Immature natural killer cell (primary cell): ENCODE measurements around the gene CNDP2. TPM values are rescaled to one million over a fixed set of nuclear protein-coding genes. Genes with fewer than 3 reads are reported as not detected.

Experiments
- DNase-seq, 3 donors: peaks; one replicate each; pipeline ENCODE4 v3.0.0; 2022; ENCODE audit warnings: mixed read lengths in 1 of 3
- H3K27ac Mint-ChIP-seq, 6 donors: one replicate each; pipeline ENCODE4 v1.8.0; 2020; ENCODE audit warnings: mixed read lengths in 6 of 6, mild to moderate bottlenecking in 5 of 6, inconsistent platforms in 4 of 6, moderate library complexity in 3 of 6
- H3K27me3 Mint-ChIP-seq, 3 donors: one replicate each; pipeline ENCODE4 v1.8.0; 2020 to 2021; ENCODE audit warnings: low read depth in 3 of 3, mild to moderate bottlenecking in 3 of 3, mixed read lengths in 3 of 3, moderate library complexity in 3 of 3, inconsistent platforms in 1 of 3
- H3K36me3 Mint-ChIP-seq, 3 donors: one replicate each; pipeline ENCODE4 v1.8.0; 2020; ENCODE audit warnings: mixed read lengths in 3 of 3, inconsistent platforms in 2 of 3, mild to moderate bottlenecking in 2 of 3
- H3K4me1 Mint-ChIP-seq, 2 donors: one replicate each; pipeline ENCODE4 v1.8.0; 2020; ENCODE audit warnings: inconsistent platforms in 2 of 2, mild to moderate bottlenecking in 2 of 2, mixed read lengths in 2 of 2, moderate library complexity in 1 of 2
- H3K4me3 Mint-ChIP-seq, 5 donors: one replicate each; pipeline ENCODE4 v1.8.0; 2020; ENCODE audit warnings: mild to moderate bottlenecking in 5 of 5, mixed read lengths in 5 of 5, inconsistent platforms in 3 of 5, moderate library complexity in 3 of 5
- H3K9me3 Mint-ChIP-seq, 6 donors: one replicate each; pipeline ENCODE4 v1.8.0; 2020; ENCODE audit warnings: mild to moderate bottlenecking in 6 of 6, mixed read lengths in 6 of 6, inconsistent platforms in 4 of 6, moderate library complexity in 3 of 6
- polyA plus RNA-seq, 3 donors: library from polyadenylated mRNA; unstranded; fragments of 300-500 nt; fragmentation: Illumina TruSeq; gene quantifications; one replicate each; pipeline ENCODE4 v1.2.3, GENCODE V29; 2021

CNDP2 gene
- polyA plus RNA-seq, 3 donors from 2014 or later = 117 to 187 (median 182) TPM

DNA sequence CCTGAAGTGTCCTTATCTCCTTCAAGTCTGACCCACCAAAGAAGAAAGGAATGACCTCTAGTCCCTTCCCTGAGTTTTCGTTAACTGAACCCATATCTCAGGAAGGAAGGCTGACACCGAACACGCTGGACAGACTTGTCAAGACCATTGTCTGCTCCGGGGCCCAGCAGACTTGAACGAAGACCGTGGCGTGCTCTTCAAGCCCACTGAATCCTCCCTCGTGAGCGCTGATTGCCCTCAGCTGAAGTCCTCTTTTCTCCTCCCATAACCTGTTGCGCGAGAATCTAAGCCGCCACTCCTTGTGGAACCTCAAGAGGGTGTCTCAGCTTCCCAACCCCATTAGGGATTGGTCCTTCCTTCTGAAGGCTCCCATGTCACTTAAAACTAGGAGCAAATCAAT is 37.5 kb downstream of the CNDP2 start:
- Mint-ChIP-seq H3K4me1 (no peaks in the 10 kb centered on the region), H3K27me3 (peaks cover 0 to 2% (median 0%) of the 10 kb centered on the region in 3 donors), H3K4me3 (no peak overlapping the region), H3K36me3 (peaks cover 0 to 4% (median 0%) of the 10 kb centered on the region in 3 donors), H3K27ac (no peak overlapping the region), H3K9me3 (peaks cover 0 to 4% (median 0%) of the 10 kb centered on the region in 6 donors)
- no peak for DNase-seq

DNA sequence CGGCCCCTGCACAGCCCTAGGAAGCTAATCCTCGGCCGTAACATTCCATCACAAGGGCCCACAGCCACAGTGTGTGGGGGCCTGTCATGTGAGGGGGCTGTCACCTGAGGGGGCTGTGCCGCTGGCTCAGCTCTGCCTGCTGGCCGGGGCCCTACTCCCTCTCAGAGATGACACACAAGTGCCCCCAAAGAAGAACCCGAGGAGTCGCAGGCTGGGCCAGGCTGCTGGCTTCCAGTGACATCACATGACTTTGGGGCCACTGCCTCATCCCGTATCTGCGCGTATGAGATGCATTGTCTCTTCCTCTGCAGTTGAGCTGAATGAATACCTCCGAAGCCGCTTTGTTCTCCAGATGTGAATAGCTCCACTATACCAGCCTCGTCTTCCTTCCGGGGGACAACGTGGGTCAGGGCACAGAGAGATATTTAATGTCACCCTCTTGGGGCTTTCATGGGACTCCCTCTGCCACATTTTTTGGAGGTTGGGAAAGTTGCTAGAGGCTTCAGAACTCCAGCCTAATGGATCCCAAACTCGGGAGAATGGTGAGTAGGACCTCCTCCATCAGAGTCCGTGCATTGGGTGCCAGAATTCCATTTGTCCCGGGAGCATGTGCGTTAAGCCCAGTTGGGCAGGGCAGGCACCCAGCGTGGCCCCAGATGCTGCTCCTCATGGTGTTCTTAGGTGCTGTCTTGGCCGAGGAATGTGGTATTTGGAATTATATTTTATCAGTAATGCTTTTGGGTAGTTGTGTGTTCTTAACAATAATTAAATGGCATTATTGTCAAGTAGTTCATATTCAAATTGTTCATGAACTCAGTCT is 38.2 kb downstream of the CNDP2 start, which contains the start of gene CNDP1:
Gene CNDP1 (plus strand): TSS at position 351 of the 820 bp plus-strand sequence. CDS start 168 bp downstream, at position 519.
- H3K4me3 Mint-ChIP-seq = no peak within 1 kb of the TSS
- peak within 1 kb of the TSS in 1 of 6 donors; percentile 28 for H3K27ac Mint-ChIP-seq

DNA sequence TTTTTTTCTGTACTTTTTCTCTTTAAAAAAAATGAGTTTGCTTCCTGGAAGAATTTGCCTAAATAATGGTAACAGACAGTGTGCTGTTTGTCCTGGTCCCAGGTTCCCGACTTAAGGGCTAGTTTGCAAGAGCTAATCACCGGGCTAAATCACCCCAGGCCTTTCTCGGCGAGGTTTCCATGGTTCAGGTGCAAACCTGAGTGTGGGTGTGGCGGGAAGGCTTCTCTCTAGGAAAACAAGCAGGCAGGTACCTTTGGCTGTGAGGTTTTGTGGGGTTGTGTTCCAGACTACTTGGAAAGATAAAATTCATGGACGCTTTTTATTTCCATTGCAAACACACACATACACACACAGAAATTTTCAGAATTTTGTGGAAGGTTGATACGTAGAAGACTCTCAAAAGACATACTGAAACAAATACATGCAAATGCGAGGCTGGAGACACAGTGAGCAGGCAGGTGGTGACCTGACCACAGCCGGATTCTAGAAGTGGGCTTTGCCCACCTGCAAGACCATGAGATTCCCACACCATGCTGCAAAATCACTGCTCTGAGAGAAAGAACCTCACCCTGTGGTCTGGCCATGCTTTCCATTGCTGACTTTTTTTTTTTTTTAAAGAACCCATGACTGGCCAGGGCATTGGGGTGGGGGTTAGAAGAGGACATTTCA is 39.0 kb downstream of the CNDP2 start:
- Mint-ChIP-seq H3K27me3 (no peaks in the 10 kb centered on the region), H3K36me3 (peaks cover 0 to 4% (median 0%) of the 10 kb centered on the region in 3 donors), H3K4me1 (no peaks in the 10 kb centered on the region), H3K9me3 (peaks cover 0 to 4% (median 0%) of the 10 kb centered on the region in 6 donors), H3K4me3 (no peak overlapping the region), H3K27ac (peak overlapping the region in 1 of 6 donors; percentile 28)
- DNase-seq = no peak

More for the DNA sequence above, 38.2 kb downstream of the CNDP2 start, which contains the start of gene CNDP1:
- peaks cover 0 to 4% (median 0%) of the 10 kb centered on the region in 3 donors for H3K36me3 Mint-ChIP-seq
- H3K9me3 Mint-ChIP-seq = peaks cover 0 to 4% (median 0%) of the 10 kb centered on the region in 6 donors
- no peaks in the 10 kb centered on the region for H3K27me3 Mint-ChIP-seq
- no peak for DNase-seq
- H3K4me1 Mint-ChIP-seq = no peaks in the 10 kb centered on the region

GRCh38 chr18:74539289-74539688 is 43.1 kb downstream of the CNDP2 start:
- no peak overlapping the region for H3K27ac Mint-ChIP-seq
- H3K4me1 Mint-ChIP-seq = peaks cover 0 to 3% of the 10 kb centered on the region in 2 donors
- H3K27me3 Mint-ChIP-seq = no peaks in the 10 kb centered on the region
- H3K36me3 Mint-ChIP-seq = no peaks in the 10 kb centered on the region
- no peak overlapping the region for H3K4me3 Mint-ChIP-seq
- no peak for DNase-seq
- H3K9me3 Mint-ChIP-seq = no peaks in the 10 kb centered on the region

GRCh38 chr18:74540652-74541421 is 44.7 kb downstream of the CNDP2 start:
- peak overlapping the region in 2 of 6 donors; percentile 28 to 65 for H3K27ac Mint-ChIP-seq
- peaks cover 0 to 3% of the 10 kb centered on the region in 2 donors for H3K4me1 Mint-ChIP-seq
- H3K9me3 Mint-ChIP-seq = no peaks in the 10 kb centered on the region
- no peaks in the 10 kb centered on the region for H3K27me3 Mint-ChIP-seq
- H3K36me3 Mint-ChIP-seq = no peaks in the 10 kb centered on the region
- DNase-seq = peak in 2 of 3 donors; percentile 10 to 32
- H3K4me3 Mint-ChIP-seq = peak overlapping the region in 3 of 5 donors; percentile 27 to 81 (median 59)

GRCh38 chr18:74541703-74542555 is 45.8 kb downstream of the CNDP2 start:
- peaks cover 0 to 3% of the 10 kb centered on the region in 2 donors for H3K4me1 Mint-ChIP-seq
- H3K4me3 Mint-ChIP-seq = no peak overlapping the region
- H3K27me3 Mint-ChIP-seq = peaks cover 0 to 2% (median 0%) of the 10 kb centered on the region in 3 donors
- no peaks in the 10 kb centered on the region for H3K9me3 Mint-ChIP-seq
- H3K27ac Mint-ChIP-seq = no peak overlapping the region
- no peaks in the 10 kb centered on the region for H3K36me3 Mint-ChIP-seq
- DNase-seq = no peak

DNA sequence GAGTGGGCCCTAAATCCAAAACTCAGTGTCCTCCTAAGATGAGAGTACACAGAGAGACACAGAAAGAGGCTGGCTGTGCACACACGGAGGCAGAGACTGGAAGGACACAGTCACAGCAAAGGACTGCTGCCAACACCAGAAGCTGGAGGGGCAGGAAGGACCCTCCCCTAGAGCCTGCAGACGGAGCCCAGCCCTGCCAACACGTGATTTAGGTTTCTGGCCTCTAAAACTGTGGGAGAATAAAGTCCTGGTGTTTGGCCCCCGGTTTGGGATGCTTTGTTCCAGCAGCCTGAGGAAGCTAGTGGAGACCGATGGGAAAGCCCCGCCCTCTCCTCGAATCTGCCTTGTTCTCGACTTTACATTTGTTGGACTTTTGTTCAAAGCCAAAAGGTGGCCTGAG is 48.7 kb downstream of the CNDP2 start:
- DNase-seq = no peak
- Mint-ChIP-seq H3K27ac (no peak overlapping the region), H3K27me3 (peaks cover 0 to 7% (median 0%) of the 10 kb centered on the region in 3 donors), H3K9me3 (peaks cover 0 to 7% (median 3%) of the 10 kb centered on the region in 6 donors), H3K4me1 (peaks cover 0 to 3% of the 10 kb centered on the region in 2 donors), H3K36me3 (peaks cover 0 to 6% (median 0%) of the 10 kb centered on the region in 3 donors), H3K4me3 (no peak overlapping the region)

DNA sequence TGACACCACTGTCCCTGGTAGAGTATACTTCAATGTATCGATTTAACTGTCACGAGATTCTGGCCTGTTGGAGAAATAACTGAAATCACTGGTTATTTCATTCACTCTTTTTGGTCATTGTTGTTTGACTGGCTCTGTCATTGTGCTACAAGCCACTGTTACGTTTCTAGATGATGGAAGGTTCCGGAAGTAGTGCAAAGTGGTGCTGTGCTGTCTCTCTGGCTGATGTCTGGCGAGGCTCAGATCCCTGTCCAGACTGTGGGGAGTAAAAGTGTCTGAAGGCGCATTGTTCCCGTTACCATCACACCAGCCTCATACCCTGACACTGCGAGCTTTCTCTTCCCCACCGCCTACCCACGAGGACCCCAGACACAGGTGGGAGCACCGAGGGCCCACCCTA is 49.8 kb downstream of the CNDP2 start:
- H3K4me3 Mint-ChIP-seq = no peak overlapping the region
- no peak for DNase-seq
- peaks cover 0 to 7% (median 0%) of the 10 kb centered on the region in 3 donors for H3K27me3 Mint-ChIP-seq
- H3K9me3 Mint-ChIP-seq = peaks cover 0 to 7% (median 3%) of the 10 kb centered on the region in 6 donors
- H3K36me3 Mint-ChIP-seq = peaks cover 0 to 6% (median 0%) of the 10 kb centered on the region in 3 donors
- no peaks in the 10 kb centered on the region for H3K4me1 Mint-ChIP-seq
- no peak overlapping the region for H3K27ac Mint-ChIP-seq

GRCh38 chr18:74546751-74547530 is 50.8 kb downstream of the CNDP2 start:
- H3K27ac Mint-ChIP-seq = no peak overlapping the region
- H3K9me3 Mint-ChIP-seq = peaks cover 0 to 7% (median 3%) of the 10 kb centered on the region in 6 donors
- DNase-seq = no peak
- no peak overlapping the region for H3K4me3 Mint-ChIP-seq
- H3K4me1 Mint-ChIP-seq = no peaks in the 10 kb centered on the region
- peaks cover 0 to 6% (median 0%) of the 10 kb centered on the region in 3 donors for H3K36me3 Mint-ChIP-seq
- peaks cover 0 to 9% (median 2%) of the 10 kb centered on the region in 3 donors for H3K27me3 Mint-ChIP-seq

DNA sequence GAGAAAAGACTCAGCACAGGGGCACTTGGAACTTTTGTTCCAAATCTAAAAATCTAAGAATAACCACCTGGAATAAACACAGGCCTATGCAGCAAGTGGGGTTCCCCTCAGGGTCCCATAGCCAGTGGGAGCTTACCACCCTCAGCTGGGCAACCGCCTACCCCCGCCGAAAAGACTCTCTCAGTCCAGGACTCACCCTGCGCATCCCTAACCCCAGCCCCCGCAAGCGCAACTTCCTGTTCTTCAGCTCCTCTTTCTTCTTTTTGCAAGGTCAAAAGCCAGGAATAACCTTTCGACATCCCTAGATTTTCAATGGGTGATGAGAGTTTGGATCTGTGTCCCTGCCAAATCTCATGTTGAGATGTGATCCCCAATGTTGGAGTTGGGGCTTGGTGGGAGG is 51.7 kb downstream of the CNDP2 start:
- H3K4me1 Mint-ChIP-seq = no peaks in the 10 kb centered on the region
- peaks cover 0 to 9% (median 2%) of the 10 kb centered on the region in 3 donors for H3K27me3 Mint-ChIP-seq
- H3K9me3 Mint-ChIP-seq = peaks cover 0 to 7% (median 3%) of the 10 kb centered on the region in 6 donors
- no peak overlapping the region for H3K4me3 Mint-ChIP-seq
- peaks cover 0 to 6% (median 0%) of the 10 kb centered on the region in 3 donors for H3K36me3 Mint-ChIP-seq
- no peak for DNase-seq
- no peak overlapping the region for H3K27ac Mint-ChIP-seq

- no peak for DNase-seq
- H3K27me3 Mint-ChIP-seq = peaks cover 0 to 14% (median 4%) of the 10 kb centered on the region in 3 donors
- H3K9me3 Mint-ChIP-seq = peaks cover 0 to 7% (median 3%) of the 10 kb centered on the region in 6 donors
- peaks cover 0 to 6% (median 0%) of the 10 kb centered on the region in 3 donors for H3K36me3 Mint-ChIP-seq
- H3K27ac Mint-ChIP-seq = no peak overlapping the region
- no peak overlapping the region for H3K4me3 Mint-ChIP-seq
- no peaks in the 10 kb centered on the region for H3K4me1 Mint-ChIP-seq
These were observed 53.5 kb downstream of the CNDP2 start for GRCh38 chr18:74549591-74550104.

GRCh38 chr18:74550886-74551285 is 54.7 kb downstream of the CNDP2 start:
- peaks cover 0 to 14% (median 4%) of the 10 kb centered on the region in 3 donors for H3K27me3 Mint-ChIP-seq
- peaks cover 0 to 6% (median 0%) of the 10 kb centered on the region in 3 donors for H3K36me3 Mint-ChIP-seq
- H3K9me3 Mint-ChIP-seq = peaks cover 0 to 7% (median 3%) of the 10 kb centered on the region in 6 donors
- no peak for DNase-seq
- H3K4me1 Mint-ChIP-seq = no peaks in the 10 kb centered on the region
- H3K4me3 Mint-ChIP-seq = no peak overlapping the region
- H3K27ac Mint-ChIP-seq = no peak overlapping the region
